HG02678 (cell line): ENCODE data around the gene FLNB.

ENCODE experiments used
- ATAC-seq: cut with Tn5 transposase; IDR thresholded peaks from one replicate; pipeline ENCODE4 v1.9.1; 2021; ENCODE audit warnings: mild to moderate bottlenecking, moderate library complexity; ENCODE audit not compliant: unreplicated experiment

Gene FLNB

GRCh38 chr3:58176827-58177489 lies 168.7 kb downstream of the FLNB start:
- no peak for ATAC-seq

GRCh38 chr3:58177747-58178527 lies 169.7 kb downstream of the FLNB start:
- peak; percentile 82 for ATAC-seq

- no peak for ATAC-seq
Observed at GRCh38 chr3:58178528-58179234, 170.5 kb downstream of the FLNB start.

- no peak for ATAC-seq
Observed at GRCh38 chr3:58179235-58180098, 171.2 kb downstream of the FLNB start.

GRCh38 chr3:58180099-58180880 lies 172.1 kb downstream of the FLNB start:
- ATAC-seq = no peak

GRCh38 chr3:58180940-58181587 lies 172.8 kb downstream of the FLNB start:
- no peak for ATAC-seq

- no peak for ATAC-seq
Observed at GRCh38 chr3:58183221-58183620, 175.0 kb downstream of the FLNB start.

GRCh38 chr3:58183891-58184290 lies 175.7 kb downstream of the FLNB start:
- ATAC-seq = no peak

- ATAC-seq = no peak
Observed at GRCh38 chr3:58184309-58184981, 176.2 kb downstream of the FLNB start.

GRCh38 chr3:58184982-58185360 lies 176.7 kb downstream of the FLNB start:
- ATAC-seq = no peak

GRCh38 chr3:58188173-58188564 lies 179.9 kb downstream of the FLNB start:
- ATAC-seq = no peak

GRCh38 chr3:58188921-58189451 lies 180.8 kb downstream of the FLNB start:
- ATAC-seq = no peak

- no peak for ATAC-seq
Observed at GRCh38 chr3:58189691-58190090, 181.5 kb downstream of the FLNB start.

- no peak for ATAC-seq
Observed at GRCh38 chr3:58190291-58190690, 182.1 kb downstream of the FLNB start.

- no peak for ATAC-seq
Observed at GRCh38 chr3:58190882-58191281, 182.7 kb downstream of the FLNB start.

- ATAC-seq = no peak
Observed at GRCh38 chr3:58191361-58191991, 183.3 kb downstream of the FLNB start.

- ATAC-seq = no peak
Observed at GRCh38 chr3:58192069-58192468, 183.8 kb downstream of the FLNB start.

- no peak for ATAC-seq
Observed at GRCh38 chr3:58193682-58194407, 185.6 kb downstream of the FLNB start.
